Nephron (organoid): ENCODE results near the gene AAGAB.

Source experiments
- H3K27ac Mint-ChIP-seq, 3 experiments: 2 replicates each; pipeline ENCODE4 v1.8.0; 2020; ENCODE audit warnings: mixed read lengths in 3 of 3, mild to moderate bottlenecking in 2 of 3, moderate library complexity in 1 of 3
- H3K27me3 Mint-ChIP-seq: 2 replicates; pipeline ENCODE4 v1.8.0; 2021; ENCODE audit warnings: low read depth, mild to moderate bottlenecking, moderate library complexity, mixed read lengths
- H3K36me3 Mint-ChIP-seq: 2 replicates; pipeline ENCODE4 v1.8.0; 2020; ENCODE audit warnings: low read depth, mixed read lengths
- H3K4me1 Mint-ChIP-seq: 2 replicates; pipeline ENCODE4 v1.8.0; 2020; ENCODE audit warnings: mixed read lengths
- H3K4me3 Mint-ChIP-seq, 3 experiments: 2 replicates each; pipeline ENCODE4 v1.8.0; 2020; ENCODE audit warnings: mild to moderate bottlenecking in 3 of 3, mixed read lengths in 3 of 3, moderate library complexity in 2 of 3
- H3K9me3 Mint-ChIP-seq: 2 replicates; pipeline ENCODE4 v1.8.0; 2020; ENCODE audit warnings: mixed read lengths
- TF ChIP-seq, protein P1 (sequence below), 3 experiments: fragments of 200-600 bp; sonication (generic); IDR thresholded peaks; one replicate each; pipeline ENCODE4 v1.5.0; 2021; ENCODE audit warnings: antibody characterized with exemption in 3 of 3; ENCODE audit not compliant: unreplicated experiment in 3 of 3

The AAGAB gene

DNA sequence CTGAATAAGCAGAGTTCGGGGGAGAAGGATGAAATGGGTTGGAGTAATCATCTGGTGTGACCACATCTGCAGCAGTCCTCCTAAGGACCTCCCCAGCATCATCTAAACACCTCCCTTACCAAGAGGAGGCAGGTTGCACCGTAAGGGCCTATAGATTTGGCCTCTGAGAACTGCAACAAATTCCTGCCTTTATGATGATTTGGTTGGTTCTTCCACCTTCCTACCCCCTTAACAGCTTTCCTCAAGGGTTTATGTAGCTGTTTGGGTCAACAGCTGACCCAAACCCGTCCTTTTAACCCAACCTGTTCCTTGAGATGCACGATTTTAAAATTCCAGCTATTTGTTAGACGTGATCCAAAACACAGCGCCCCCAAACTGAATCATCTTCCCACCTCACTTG lies 58.2 kb downstream of the AAGAB start:
- Mint-ChIP-seq H3K36me3 (peaks cover 53% of the 10 kb centered on the region), H3K4me1 (peaks cover 51% of the 10 kb centered on the region), H3K4me3 (no peak overlapping the region), H3K27me3 (no peaks in the 10 kb centered on the region), H3K27ac (peak overlapping the region in 2 of 3 experiments; percentile 16 to 26), H3K9me3 (no peaks in the 10 kb centered on the region)
- TF ChIP-seq, protein P1, sequence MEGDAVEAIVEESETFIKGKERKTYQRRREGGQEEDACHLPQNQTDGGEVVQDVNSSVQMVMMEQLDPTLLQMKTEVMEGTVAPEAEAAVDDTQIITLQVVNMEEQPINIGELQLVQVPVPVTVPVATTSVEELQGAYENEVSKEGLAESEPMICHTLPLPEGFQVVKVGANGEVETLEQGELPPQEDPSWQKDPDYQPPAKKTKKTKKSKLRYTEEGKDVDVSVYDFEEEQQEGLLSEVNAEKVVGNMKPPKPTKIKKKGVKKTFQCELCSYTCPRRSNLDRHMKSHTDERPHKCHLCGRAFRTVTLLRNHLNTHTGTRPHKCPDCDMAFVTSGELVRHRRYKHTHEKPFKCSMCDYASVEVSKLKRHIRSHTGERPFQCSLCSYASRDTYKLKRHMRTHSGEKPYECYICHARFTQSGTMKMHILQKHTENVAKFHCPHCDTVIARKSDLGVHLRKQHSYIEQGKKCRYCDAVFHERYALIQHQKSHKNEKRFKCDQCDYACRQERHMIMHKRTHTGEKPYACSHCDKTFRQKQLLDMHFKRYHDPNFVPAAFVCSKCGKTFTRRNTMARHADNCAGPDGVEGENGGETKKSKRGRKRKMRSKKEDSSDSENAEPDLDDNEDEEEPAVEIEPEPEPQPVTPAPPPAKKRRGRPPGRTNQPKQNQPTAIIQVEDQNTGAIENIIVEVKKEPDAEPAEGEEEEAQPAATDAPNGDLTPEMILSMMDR (IDR thresholded peaks at IDR 0.05; ENCODE audit: unreplicated experiment in 3 of 3): no peak

DNA sequence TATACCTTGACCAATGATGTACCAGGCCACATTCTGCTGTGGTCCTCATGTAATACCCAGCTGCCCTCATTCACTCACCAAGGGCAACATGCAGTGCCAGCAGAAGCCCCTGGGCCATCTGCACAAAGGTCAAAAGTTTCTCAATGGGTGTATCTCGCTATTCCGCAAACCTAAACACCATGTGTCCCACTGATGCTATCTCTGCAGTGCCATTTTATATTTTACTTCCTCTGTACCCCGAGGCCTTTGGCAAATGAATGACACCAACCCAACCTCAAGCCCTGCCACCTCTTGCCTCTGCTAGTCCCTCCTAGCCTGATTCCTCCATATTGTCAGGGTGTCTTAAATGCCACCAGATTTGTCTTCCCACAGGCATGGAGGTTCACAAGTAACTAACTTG lies 59.2 kb downstream of the AAGAB start:
- H3K4me3 Mint-ChIP-seq: no peak overlapping the region
- H3K4me1 Mint-ChIP-seq: peaks cover 49% of the 10 kb centered on the region
- H3K36me3 Mint-ChIP-seq: peaks cover 61% of the 10 kb centered on the region
- no peak overlapping the region for H3K27ac Mint-ChIP-seq
- H3K27me3 Mint-ChIP-seq: no peaks in the 10 kb centered on the region
- TF ChIP-seq, protein P1 (IDR thresholded peaks at IDR 0.05; ENCODE audit: unreplicated experiment in 3 of 3): no peak
- H3K9me3 Mint-ChIP-seq: no peaks in the 10 kb centered on the region

DNA sequence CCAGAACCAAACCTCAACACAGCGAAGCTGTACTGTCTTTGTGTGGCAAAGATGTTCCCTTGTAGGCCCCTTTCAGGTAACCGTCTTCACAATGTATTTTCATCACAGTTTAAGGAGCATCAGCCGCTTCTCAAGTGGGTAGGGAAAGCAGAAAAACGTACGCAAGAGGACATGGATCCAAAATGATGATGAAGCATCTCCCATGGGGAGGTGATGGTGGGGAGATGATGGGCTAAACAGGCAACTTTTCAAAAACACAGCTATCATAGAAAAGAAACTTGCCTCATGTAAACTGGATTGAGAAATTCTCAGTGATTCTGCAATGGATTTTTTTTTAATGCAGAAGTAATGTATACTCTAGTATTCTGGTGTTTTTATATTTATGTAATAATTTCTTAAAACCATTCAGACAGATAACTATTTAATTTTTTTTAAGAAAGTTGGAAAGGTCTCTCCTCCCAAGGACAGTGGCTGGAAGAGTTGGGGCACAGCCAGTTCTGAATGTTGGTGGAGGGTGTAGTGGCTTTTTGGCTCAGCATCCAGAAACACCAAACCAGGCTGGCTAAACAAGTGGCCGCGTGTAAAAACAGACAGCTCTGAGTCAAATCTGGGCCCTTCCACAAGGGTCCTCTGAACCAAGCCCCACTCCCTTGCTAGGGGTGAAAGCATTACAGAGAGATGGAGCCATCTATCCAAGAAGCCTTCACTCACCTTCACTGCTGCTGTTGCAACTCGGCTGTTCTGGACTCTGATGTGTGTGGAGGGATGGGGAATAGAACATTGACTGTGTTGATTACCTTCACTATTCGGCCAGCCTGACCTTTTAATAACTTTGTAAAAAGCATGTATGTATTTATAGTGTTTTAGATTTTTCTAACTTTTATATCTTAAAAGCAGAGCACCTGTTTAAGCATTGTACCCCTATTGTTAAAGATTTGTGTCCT lies 60.0 kb downstream of the AAGAB start:
- H3K4me1 Mint-ChIP-seq: peaks cover 47% of the 10 kb centered on the region
- TF ChIP-seq, protein P1 (IDR thresholded peaks at IDR 0.05; ENCODE audit: unreplicated experiment in 3 of 3): no peak
- H3K36me3 Mint-ChIP-seq: peaks cover 70% of the 10 kb centered on the region
- H3K4me3 Mint-ChIP-seq: no peak overlapping the region
- no peaks in the 10 kb centered on the region for H3K27me3 Mint-ChIP-seq
- no peaks in the 10 kb centered on the region for H3K9me3 Mint-ChIP-seq
- H3K27ac Mint-ChIP-seq: peak overlapping the region; percentile 25 to 75 (median 52)

DNA sequence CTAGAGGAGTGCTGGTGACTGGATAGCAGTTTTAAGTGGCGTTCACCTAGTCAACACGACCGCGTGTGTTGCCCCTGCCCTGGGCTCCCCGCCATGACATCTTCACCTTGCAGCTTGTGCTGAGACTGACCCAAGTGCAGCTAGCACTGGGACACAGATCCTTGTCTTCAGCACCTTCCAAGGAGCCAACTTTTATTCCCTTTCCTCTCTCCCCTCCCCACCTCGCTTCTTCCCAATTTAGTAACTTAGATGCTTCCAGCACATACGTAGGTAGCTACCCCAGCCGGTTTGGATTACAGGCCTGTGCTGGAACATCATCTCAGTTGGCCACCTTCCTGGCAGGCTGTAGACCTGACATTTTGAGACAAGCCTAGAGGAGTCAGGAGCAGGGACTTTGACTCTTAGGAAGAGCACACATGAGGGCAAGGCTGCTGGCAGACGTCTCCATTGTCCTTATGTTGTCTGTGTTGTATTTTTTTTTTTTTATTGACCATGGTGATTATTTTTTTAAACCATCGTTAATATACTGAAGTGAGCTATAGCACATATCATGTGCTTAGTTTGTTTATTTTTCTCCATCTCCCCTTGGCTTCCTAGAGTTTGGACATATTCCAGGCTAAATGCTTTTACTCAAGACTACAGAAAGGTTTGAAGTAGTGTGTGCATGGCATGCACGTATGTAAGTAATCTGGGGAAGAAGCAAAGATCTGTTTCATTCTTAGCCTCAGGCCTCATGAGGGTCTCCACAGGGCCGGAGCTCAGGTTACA lies 61.1 kb downstream of the AAGAB start:
- Mint-ChIP-seq H3K4me3 (no peak overlapping the region), H3K4me1 (peaks cover 55% of the 10 kb centered on the region), H3K9me3 (no peaks in the 10 kb centered on the region), H3K27me3 (no peaks in the 10 kb centered on the region), H3K36me3 (peaks cover 78% of the 10 kb centered on the region), H3K27ac (peak overlapping the region; percentile 25 to 75 (median 52))
- TF ChIP-seq, protein P1 (IDR thresholded peaks at IDR 0.05; ENCODE audit: unreplicated experiment in 3 of 3): no peak

DNA sequence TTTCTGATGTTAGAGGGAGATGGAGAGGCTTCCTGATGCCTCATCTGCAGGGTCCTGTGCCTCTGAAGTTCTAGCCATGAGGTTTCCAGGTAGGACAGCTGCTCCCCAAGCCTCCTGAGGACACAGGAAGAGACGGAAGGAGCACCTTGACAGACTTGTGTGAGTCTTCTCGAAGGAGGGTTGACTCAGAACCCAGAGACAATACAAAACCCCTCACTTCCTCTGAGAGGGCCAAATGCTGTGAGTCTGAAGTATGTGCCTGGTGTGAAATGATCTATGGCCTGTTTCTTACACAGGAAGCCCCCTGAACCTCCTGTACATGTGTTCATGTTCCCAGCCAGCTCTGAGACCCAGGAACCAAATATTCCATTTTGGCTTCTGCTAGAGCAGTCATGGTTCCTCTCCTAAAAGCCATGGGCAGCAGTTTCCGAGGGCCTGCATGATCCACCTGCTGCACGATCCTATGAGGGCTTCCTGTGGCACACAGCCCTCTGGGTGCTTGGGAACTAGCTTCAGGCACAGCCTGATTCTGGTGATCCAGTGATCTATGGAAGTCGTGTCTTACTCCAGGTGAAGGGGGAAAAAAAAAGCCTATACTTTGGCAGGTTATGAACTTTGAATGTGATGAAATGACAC lies 62.2 kb downstream of the AAGAB start:
- peaks cover 79% of the 10 kb centered on the region for H3K36me3 Mint-ChIP-seq
- H3K9me3 Mint-ChIP-seq: no peaks in the 10 kb centered on the region
- peak overlapping the region in 2 of 3 experiments; percentile 7 to 75 for H3K27ac Mint-ChIP-seq
- no peaks in the 10 kb centered on the region for H3K27me3 Mint-ChIP-seq
- H3K4me1 Mint-ChIP-seq: peaks cover 54% of the 10 kb centered on the region
- TF ChIP-seq, protein P1 (IDR thresholded peaks at IDR 0.05; ENCODE audit: unreplicated experiment in 3 of 3): no peak
- no peak overlapping the region for H3K4me3 Mint-ChIP-seq
